GM19467 (cell line): ENCODE data around the gene ASPA.

ENCODE experiments used
- ATAC-seq: cut with Tn5 transposase; IDR thresholded peaks from one replicate; pipeline ENCODE4 v1.9.1; 2021; ENCODE audit warnings: mild to moderate bottlenecking, moderate library complexity; ENCODE audit not compliant: unreplicated experiment

Gene ASPA

GRCh38 chr17:3532859-3533142, 57.0 kb downstream of the ASPA start:
- ATAC-seq = no peak

- no peak for ATAC-seq
Measured at GRCh38 chr17:3533752-3534151, 58.0 kb downstream of the ASPA start.

- ATAC-seq = no peak
Measured at GRCh38 chr17:3534881-3535252, 59.1 kb downstream of the ASPA start.

- no peak for ATAC-seq
Measured at GRCh38 chr17:3535253-3535995, 59.6 kb downstream of the ASPA start.

- ATAC-seq = no peak
Measured at GRCh38 chr17:3536716-3537115, 60.9 kb downstream of the ASPA start.

- ATAC-seq = no peak
Measured at GRCh38 chr17:3539881-3540540, 64.2 kb downstream of the ASPA start.

GRCh38 chr17:3542410-3543088, 66.8 kb downstream of the ASPA start:
- no peak for ATAC-seq

GRCh38 chr17:3543453-3543852, 67.7 kb downstream of the ASPA start:
- no peak for ATAC-seq

- ATAC-seq = no peak
Measured at GRCh38 chr17:3544365-3544764, 68.6 kb downstream of the ASPA start.

GRCh38 chr17:3545151-3545550, 69.4 kb downstream of the ASPA start:
- no peak for ATAC-seq

GRCh38 chr17:3546521-3546920, 70.7 kb downstream of the ASPA start:
- ATAC-seq = no peak

- no peak for ATAC-seq
Measured at GRCh38 chr17:3546997-3547396, 71.2 kb downstream of the ASPA start.

GRCh38 chr17:3547628-3548027, 71.8 kb downstream of the ASPA start:
- no peak for ATAC-seq

GRCh38 chr17:3549610-3550162, 73.9 kb downstream of the ASPA start:
- ATAC-seq = no peak

GRCh38 chr17:3551189-3551588, 75.4 kb downstream of the ASPA start:
- ATAC-seq = no peak

- ATAC-seq = no peak
Measured at GRCh38 chr17:3552916-3553315, 77.1 kb downstream of the ASPA start.
